HG02938 (cell line): ENCODE results near the gene RABEPK.
"Not testable (repeated sequence)": the region's sequence is repeated elsewhere in the genome, so short reads cannot be mapped to it uniquely, and the experiment has no call there.

Experiments used
- ATAC-seq: cut with Tn5 transposase; IDR thresholded peaks from one replicate; pipeline ENCODE4 v1.9.1; 2021; ENCODE audit warnings: mild to moderate bottlenecking, moderate library complexity; ENCODE audit not compliant: unreplicated experiment

RABEPK gene

GRCh38 chr9:125200216-125201047 lies at the start of gene RABEPK:
Gene RABEPK (plus strand): TSS chr9:125200542. CDS start chr9:125203014, 2,472 bp downstream.
- ATAC-seq, result peak; percentile 94

GRCh38 chr9:125151730-125152129 lies 48.6 kb upstream of the RABEPK start:
- no peak for ATAC-seq

GRCh38 chr9:125153712-125154367 lies 46.5 kb upstream of the RABEPK start:
- ATAC-seq, result no peak

GRCh38 chr9:125156551-125156950 lies 43.8 kb upstream of the RABEPK start:
- ATAC-seq, result no peak

GRCh38 chr9:125160750-125161149 lies 39.6 kb upstream of the RABEPK start:
- ATAC-seq, result no peak

- no peak for ATAC-seq
These were observed 38.9 kb upstream of the RABEPK start for GRCh38 chr9:125161284-125161918.

- ATAC-seq, result not testable (repeated sequence)
These were observed 37.5 kb upstream of the RABEPK start for GRCh38 chr9:125162891-125163290.

- no peak for ATAC-seq
These were observed 33.6 kb upstream of the RABEPK start for GRCh38 chr9:125166762-125167161.

- ATAC-seq, result no peak
These were observed 30.4 kb upstream of the RABEPK start for GRCh38 chr9:125169895-125170294.

GRCh38 chr9:125172031-125172755 lies 28.1 kb upstream of the RABEPK start:
- ATAC-seq, result no peak

- no peak for ATAC-seq
These were observed 23.7 kb upstream of the RABEPK start for GRCh38 chr9:125176636-125177035.

- ATAC-seq, result no peak
These were observed 22.5 kb upstream of the RABEPK start for GRCh38 chr9:125177888-125178287.

GRCh38 chr9:125179776-125180175 lies 20.6 kb upstream of the RABEPK start:
- ATAC-seq, result not testable (repeated sequence)

GRCh38 chr9:125180876-125181275 lies 19.5 kb upstream of the RABEPK start:
- no peak for ATAC-seq

GRCh38 chr9:125181756-125182155 lies 18.6 kb upstream of the RABEPK start:
- not testable (repeated sequence) for ATAC-seq

GRCh38 chr9:125183054-125183453 lies 17.3 kb upstream of the RABEPK start:
- ATAC-seq, result no peak

- no peak for ATAC-seq
These were observed 16.8 kb upstream of the RABEPK start for GRCh38 chr9:125183561-125183960.

- peak; percentile 24 for ATAC-seq
These were observed 11.4 kb upstream of the RABEPK start for GRCh38 chr9:125189011-125189360.

GRCh38 chr9:125189361-125190289 lies 10.7 kb upstream of the RABEPK start, which contains the start of gene PPP6C:
Gene PPP6C (minus strand): TSS chr9:125189803. CDS start chr9:125189718, 85 bp downstream.
- ATAC-seq, result peak; percentile 89

- no peak for ATAC-seq
These were observed 10.0 kb upstream of the RABEPK start for GRCh38 chr9:125190361-125190801.
